ENCODE data around the gene URI1.

- TF ChIP-seq POLR2A (IDR thresholded peaks at IDR 0.05), result no peak
- no peak for TF ChIP-seq CTCF (IDR thresholded peaks at IDR 0.05)
Observed at GRCh38 chr19:29936409-29936808, 5.6 kb upstream of the URI1 start.
